ENCODE data around the gene IER3.
"Not testable (repeated sequence)": the region's sequence is repeated elsewhere in the genome, so short reads cannot be mapped to it uniquely, and the experiment has no call there.

Gene IER3

GRCh38 chr6:30723843-30724741 lies 20.3 kb downstream of the IER3 start:
- not testable (repeated sequence) for DNase-seq (ENCODE audit: low read depth)

- DNase-seq (ENCODE audit: low read depth): not testable (repeated sequence)
Observed at GRCh38 chr6:30723159-30723842, 21.0 kb downstream of the IER3 start.

- DNase-seq (ENCODE audit: low read depth): no peak
Observed at GRCh38 chr6:30722280-30723112, 21.9 kb downstream of the IER3 start.

GRCh38 chr6:30722025-30722279 lies 22.4 kb downstream of the IER3 start:
- not testable (repeated sequence) for DNase-seq (ENCODE audit: low read depth)

GRCh38 chr6:30721198-30722024 lies 22.9 kb downstream of the IER3 start:
- no peak for DNase-seq (ENCODE audit: low read depth)

GRCh38 chr6:30720738-30721197 lies 23.6 kb downstream of the IER3 start:
- DNase-seq (ENCODE audit: low read depth): no peak

- DNase-seq (ENCODE audit: low read depth): peak; percentile 95
Observed at GRCh38 chr6:30719791-30720737, 24.3 kb downstream of the IER3 start, which contains the start of gene TUBB. TUBB (plus strand) TSS chr6:30720352; CDS start chr6:30720507, 155 bp downstream.

GRCh38 chr6:30719356-30719755 lies 25.0 kb downstream of the IER3 start:
- no peak for DNase-seq (ENCODE audit: low read depth)

- DNase-seq (ENCODE audit: low read depth): not testable (repeated sequence)
Observed at GRCh38 chr6:30717845-30718720, 26.3 kb downstream of the IER3 start.

GRCh38 chr6:30717129-30717844 lies 27.1 kb downstream of the IER3 start, which contains the start of gene MDC1:
MDC1 (minus strand) TSS chr6:30717281; CDS start chr6:30715175, 2,106 bp downstream.
- DNase-seq (ENCODE audit: low read depth): peak; percentile 99

- DNase-seq (ENCODE audit: low read depth): no peak
Observed at GRCh38 chr6:30716879-30717128, 27.5 kb downstream of the IER3 start.

- DNase-seq (ENCODE audit: low read depth): no peak
Observed at GRCh38 chr6:30714263-30714662, 30.1 kb downstream of the IER3 start.

GRCh38 chr6:30712441-30712945 lies 31.9 kb downstream of the IER3 start:
- no peak for DNase-seq (ENCODE audit: low read depth)

- DNase-seq (ENCODE audit: low read depth): no peak
Observed at GRCh38 chr6:30711758-30712380, 32.5 kb downstream of the IER3 start.

GRCh38 chr6:30709101-30709868 lies 35.1 kb downstream of the IER3 start:
- DNase-seq (ENCODE audit: low read depth): no peak

- DNase-seq (ENCODE audit: low read depth): no peak
Observed at GRCh38 chr6:30707281-30707850, 37.0 kb downstream of the IER3 start.

- DNase-seq (ENCODE audit: low read depth): no peak
Observed at GRCh38 chr6:30705620-30706019, 38.7 kb downstream of the IER3 start.

Data from non-pigmented ciliary epithelial cell (primary cell).